ENCODE measurements around the gene EXOC6B. TPM values are rescaled to one million over a fixed set of nuclear protein-coding genes. Genes with fewer than 3 reads are reported as not detected.

EXOC6B gene
- total and polyA plus RNA-seq, 8 donors, result 22.1 to 30.8 (median 25.9) TPM

- Histone ChIP-seq H3K4me3 (no peak overlapping the region), H3K9me3 (no peaks in the 10 kb centered on the region), H3K27me3 (no peaks in the 10 kb centered on the region), H3K27ac (no peak overlapping the region), H3K4me1 (no peaks in the 10 kb centered on the region), H3K36me3 (no peaks in the 10 kb centered on the region)
- DNase-seq, result no peak
- TF ChIP-seq CTCF (IDR thresholded peaks at IDR 0.05), result no peak
- intact Hi-C loops (cut with DNase I), result no loop called here
- ATAC-seq, result no peak
These were observed 660.0 kb downstream of the EXOC6B start for GRCh38 chr2:72165792-72166191.

- H3K9me3 ChIP-seq, result no peaks in the 10 kb centered on the region
- no peak for ATAC-seq
- peaks cover 0 to 7% of the 10 kb centered on the region in 2 donors for H3K27me3 ChIP-seq
- no peak overlapping the region for H3K27ac ChIP-seq
- no peak overlapping the region for H3K4me3 ChIP-seq
- no peaks in the 10 kb centered on the region for H3K4me1 ChIP-seq
- TF ChIP-seq CTCF (IDR thresholded peaks at IDR 0.05), result no peak
- intact Hi-C loops (cut with DNase I), result no loop called here
- no peaks in the 10 kb centered on the region for H3K36me3 ChIP-seq
- no peak for DNase-seq
These were observed 663.3 kb downstream of the EXOC6B start for GRCh38 chr2:72162574-72162973.

GRCh38 chr2:72159211-72159993 is 666.4 kb downstream of the EXOC6B start:
- no peaks in the 10 kb centered on the region for H3K9me3 ChIP-seq
- TF ChIP-seq CTCF (IDR thresholded peaks at IDR 0.05), result no peak
- H3K27ac ChIP-seq, result no peak overlapping the region
- DNase-seq (no peak), ATAC-seq (no peak)
- intact Hi-C loops (cut with DNase I), result no loop called here
- H3K27me3 ChIP-seq, result peaks cover 0 to 26% of the 10 kb centered on the region in 2 donors
- no peaks in the 10 kb centered on the region for H3K36me3 ChIP-seq
- H3K4me1 ChIP-seq, result no peaks in the 10 kb centered on the region
- H3K4me3 ChIP-seq, result no peak overlapping the region

- Histone ChIP-seq H3K9me3 (no peaks in the 10 kb centered on the region), H3K4me1 (no peaks in the 10 kb centered on the region), H3K27ac (no peak overlapping the region), H3K4me3 (no peak overlapping the region), H3K27me3 (peaks cover 0 to 39% of the 10 kb centered on the region in 2 donors), H3K36me3 (no peaks in the 10 kb centered on the region)
- ATAC-seq (no peak), DNase-seq (no peak)
- no peak for TF ChIP-seq CTCF (IDR thresholded peaks at IDR 0.05)
- intact Hi-C loops (cut with DNase I), result no loop called here
These were observed 667.7 kb downstream of the EXOC6B start for GRCh38 chr2:72157871-72158771.

GRCh38 chr2:72156872-72157271 is 669.0 kb downstream of the EXOC6B start:
- intact Hi-C loops (cut with DNase I), result no loop called here
- ATAC-seq (no peak), DNase-seq (no peak)
- Histone ChIP-seq H3K36me3 (no peaks in the 10 kb centered on the region), H3K9me3 (no peaks in the 10 kb centered on the region), H3K4me3 (no peak overlapping the region), H3K27ac (no peak overlapping the region), H3K4me1 (no peaks in the 10 kb centered on the region), H3K27me3 (peaks cover 0 to 48% of the 10 kb centered on the region in 2 donors)
- TF ChIP-seq CTCF (IDR thresholded peaks at IDR 0.05), result no peak
